ENCODE results near the gene EFNA3. TPM values are rescaled to one million over a fixed set of nuclear protein-coding genes. Genes with fewer than 3 reads are reported as not detected.

Gene EFNA3
- total RNA-seq, 1 experiment from 2014 or later = 12.5 TPM

GRCh38 chr1:155110826-155111225 is 32.2 kb downstream of the EFNA3 start (continued):
- TF ChIP-seq E2F4 (CRISPR knock-in tag; IDR thresholded peaks at IDR 0.05; ENCODE audit: borderline replicate concordance, low read depth) (no peak), ZNF671 (CRISPR knock-in tag; IDR thresholded peaks at IDR 0.05) (no peak), USF1 (CRISPR knock-in tag; IDR thresholded peaks at IDR 0.05) (no peak), CTCF (IDR thresholded peaks at IDR 0.05) (no peak)

GRCh38 chr1:155113450-155113980 is 34.9 kb downstream of the EFNA3 start:
- ATAC-seq (no peak), DNase-seq (ENCODE audit: low spot score) (no peak)
- Mint-ChIP-seq H3K4me1 (peaks cover 4% of the 10 kb centered on the region; the same call in 1 of the 2 replicates), H3K4me3 (no peak overlapping the region), H3K36me3 (no peaks in the 10 kb centered on the region), H3K27ac (no peak overlapping the region), H3K27me3 (ENCODE audit: low read depth) (peaks cover 12% of the 10 kb centered on the region), H3K9me3 (no peaks in the 10 kb centered on the region)
- CTCF ChIA-PET = interaction anchor here (2.2 to 3.2 kb wide), 2 partner anchors 22 to 54 kb away, joined by 15 to 21 read pairs; no protein-coding TSS in a partner anchor
- POLR2A ChIA-PET = no interaction called here
- TF ChIP-seq ERG (CRISPR knock-in tag; IDR thresholded peaks at IDR 0.05) (no peak), CREB1 (CRISPR knock-in tag; IDR thresholded peaks at IDR 0.05) (no peak), HMGA2 (CRISPR knock-in tag; IDR thresholded peaks at IDR 0.05) (no peak), TEAD1 (CRISPR knock-in tag; IDR thresholded peaks at IDR 0.05) (no peak), FOXP1 (CRISPR knock-in tag; IDR thresholded peaks at IDR 0.05; ENCODE audit: borderline replicate concordance) (no peak), GTF2I (CRISPR knock-in tag; conservative IDR thresholded peaks at IDR 0.05) (no peak), JUN (CRISPR knock-in tag; IDR thresholded peaks at IDR 0.05) (no peak), ZNF512 (CRISPR knock-in tag; IDR thresholded peaks at IDR 0.05; ENCODE audit: borderline replicate concordance) (no peak), CBFB (CRISPR knock-in tag; IDR thresholded peaks at IDR 0.05; ENCODE audit: low read depth) (no peak), AR (CRISPR knock-in tag; IDR thresholded peaks at IDR 0.05) (no peak), NR3C1 (CRISPR knock-in tag; conservative IDR thresholded peaks at IDR 0.05; ENCODE audit: low read depth) (no peak), STAT6 (CRISPR knock-in tag; conservative IDR thresholded peaks at IDR 0.05; ENCODE audit: low read depth) (no peak), KAT7 (CRISPR knock-in tag; IDR thresholded peaks at IDR 0.05; ENCODE audit: borderline replicate concordance) (no peak), ARID4B (CRISPR knock-in tag; IDR thresholded peaks at IDR 0.05; ENCODE audit: borderline replicate concordance) (no peak), ZBTB21 (CRISPR knock-in tag; IDR thresholded peaks at IDR 0.05; ENCODE audit: borderline replicate concordance) (no peak)
